ENCODE measurements around the gene UROD.
"Not testable (repeated sequence)": the region's sequence is repeated elsewhere in the genome, so short reads cannot be mapped to it uniquely, and the experiment has no call there.

The UROD gene

DNA sequence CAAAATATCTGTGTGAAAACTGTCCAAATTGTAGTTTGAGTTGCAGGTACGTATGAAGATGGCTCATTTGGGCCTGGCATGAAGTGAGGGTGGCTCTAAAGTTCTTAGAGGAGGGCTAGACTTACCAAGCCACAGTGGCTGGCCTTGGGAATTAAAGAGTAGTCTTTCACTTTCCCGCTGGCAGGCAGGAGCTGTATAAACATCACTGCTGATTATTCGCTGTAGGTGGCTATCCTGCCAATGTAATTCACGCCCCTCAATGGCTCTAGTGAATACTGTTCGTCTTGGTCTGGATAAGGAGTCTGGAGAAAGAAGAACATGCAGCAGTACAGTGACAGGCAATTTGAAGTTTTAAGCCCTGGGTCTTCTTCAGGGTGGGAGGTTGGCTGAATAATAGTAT, 31.0 kb downstream of the UROD start:
- Histone ChIP-seq H3K27me3 (ENCODE audit: control insufficient read depth in 1 of 2, insufficient read depth in 2 of 2, low read length in 2 of 2) (no peaks in the 10 kb centered on the region), H3K4me1 (ENCODE audit: control insufficient read depth, insufficient read depth, low read length) (no peaks in the 10 kb centered on the region), H3K9me3 (ENCODE audit: control insufficient read depth in 2 of 2, low read length in 2 of 2) (no peaks in the 10 kb centered on the region), H3K27ac (ENCODE audit: low read length) (no peak overlapping the region), H3K36me3 (ENCODE audit: control insufficient read depth in 2 of 2, insufficient read depth in 2 of 2, low read length in 2 of 2) (peaks cover 3 to 12% of the 10 kb centered on the region in 2 donors), H3K4me3 (ENCODE audit: low read length in 2 of 2) (no peak overlapping the region), H3K9ac (ENCODE audit: low read length in 2 of 2) (no peak overlapping the region)

DNA sequence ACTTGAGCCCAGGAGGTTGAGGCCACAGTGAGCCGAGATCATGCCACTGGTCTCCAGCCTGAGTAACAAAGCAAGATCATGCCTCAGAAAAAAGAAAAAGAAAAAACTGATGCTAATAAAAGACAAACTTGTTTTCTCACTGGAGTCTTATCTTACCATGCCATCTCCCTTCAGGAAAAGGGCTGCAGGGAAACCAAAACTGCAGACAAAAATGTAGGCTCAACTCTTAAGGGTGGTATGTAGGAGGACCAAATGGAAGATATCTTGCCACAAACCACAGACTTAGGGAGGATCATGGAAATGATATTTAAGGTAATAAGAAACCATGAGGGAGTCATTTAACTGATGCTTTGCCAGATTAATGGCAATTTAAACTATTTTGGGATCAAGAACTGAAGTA, 32.9 kb downstream of the UROD start:
- Histone ChIP-seq H3K27me3 (ENCODE audit: control insufficient read depth in 1 of 2, insufficient read depth in 2 of 2, low read length in 2 of 2) (no peaks in the 10 kb centered on the region), H3K27ac (ENCODE audit: low read length) (no peak overlapping the region), H3K9me3 (ENCODE audit: control insufficient read depth in 2 of 2, low read length in 2 of 2) (no peaks in the 10 kb centered on the region), H3K36me3 (ENCODE audit: control insufficient read depth in 2 of 2, insufficient read depth in 2 of 2, low read length in 2 of 2) (peaks cover 3 to 10% of the 10 kb centered on the region in 2 donors), H3K4me1 (ENCODE audit: control insufficient read depth, insufficient read depth, low read length) (no peaks in the 10 kb centered on the region), H3K9ac (ENCODE audit: low read length in 2 of 2) (no peak overlapping the region), H3K4me3 (ENCODE audit: low read length in 2 of 2) (no peak overlapping the region)

DNA sequence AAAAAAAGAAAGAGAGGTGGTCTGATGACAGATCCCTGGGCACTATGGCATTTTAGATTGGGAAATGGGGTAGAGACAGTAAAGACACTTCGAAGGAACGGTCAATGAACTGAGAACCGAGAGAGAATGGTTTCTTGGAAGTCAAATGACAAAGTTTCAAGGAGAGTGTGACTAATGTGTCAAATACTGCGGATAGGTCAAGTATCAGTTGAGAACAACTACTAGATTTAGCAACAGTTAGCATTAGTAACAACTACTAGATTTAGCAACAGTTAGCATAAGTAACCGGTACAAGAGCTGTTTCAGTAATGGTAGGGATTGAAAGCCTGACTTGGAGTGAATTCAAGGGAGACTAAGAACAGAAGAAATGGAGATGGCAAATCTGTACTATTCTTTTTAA, 35.0 kb downstream of the UROD start:
- Histone ChIP-seq H3K9ac (ENCODE audit: low read length in 2 of 2) (no peak overlapping the region), H3K36me3 (ENCODE audit: control insufficient read depth in 2 of 2, insufficient read depth in 2 of 2, low read length in 2 of 2) (peaks cover 3 to 11% of the 10 kb centered on the region in 2 donors), H3K27me3 (ENCODE audit: control insufficient read depth in 1 of 2, insufficient read depth in 2 of 2, low read length in 2 of 2) (no peaks in the 10 kb centered on the region), H3K4me3 (ENCODE audit: low read length in 2 of 2) (no peak overlapping the region), H3K4me1 (ENCODE audit: control insufficient read depth, insufficient read depth, low read length) (no peaks in the 10 kb centered on the region), H3K9me3 (ENCODE audit: control insufficient read depth in 2 of 2, low read length in 2 of 2) (no peaks in the 10 kb centered on the region), H3K27ac (ENCODE audit: low read length) (no peak overlapping the region)

DNA sequence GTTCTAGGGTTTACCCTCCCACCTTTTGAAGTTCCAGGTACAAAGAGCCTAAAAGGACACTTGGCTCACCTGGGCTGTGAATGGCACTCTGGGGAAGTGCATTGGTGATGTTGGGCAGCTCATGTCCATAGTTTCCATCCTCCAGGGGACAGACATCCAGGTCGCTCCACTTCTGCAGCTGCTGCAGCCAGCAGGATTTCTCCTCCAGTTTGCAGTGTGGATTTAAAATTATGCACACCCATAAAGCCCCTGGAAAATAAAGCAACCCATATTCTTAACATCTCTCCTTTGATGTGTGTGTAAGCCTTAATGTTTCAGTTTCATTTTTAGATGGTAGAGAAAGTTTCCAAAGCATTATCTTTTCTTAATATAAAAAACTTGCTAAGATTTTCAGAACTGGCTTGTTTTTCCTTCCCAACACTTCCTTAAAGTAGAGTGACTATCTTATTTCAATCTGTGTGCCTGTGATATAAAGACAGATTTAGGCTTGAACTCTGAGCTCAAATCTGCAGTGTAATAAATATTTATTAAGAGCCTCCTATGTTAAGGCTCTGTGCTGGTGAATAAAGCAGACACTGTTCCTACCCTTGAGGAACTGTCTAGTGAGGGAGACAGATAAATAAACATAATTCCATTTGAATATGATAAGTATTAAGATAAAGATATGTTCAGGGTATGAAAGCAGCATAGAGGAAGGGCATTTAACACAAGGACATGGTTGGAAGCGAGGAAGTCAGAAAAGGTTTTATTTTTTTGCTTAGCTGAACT, 39.1 kb downstream of the UROD start:
- H3K27ac ChIP-seq (ENCODE audit: low read length), result no peak overlapping the region
- peaks cover 0 to 4% of the 10 kb centered on the region in 2 donors for H3K36me3 ChIP-seq (ENCODE audit: control insufficient read depth in 2 of 2, insufficient read depth in 2 of 2, low read length in 2 of 2)
- H3K27me3 ChIP-seq (ENCODE audit: control insufficient read depth in 1 of 2, insufficient read depth in 2 of 2, low read length in 2 of 2), result no peaks in the 10 kb centered on the region
- H3K4me3 ChIP-seq (ENCODE audit: low read length in 2 of 2), result no peak overlapping the region
- no peak overlapping the region for H3K9ac ChIP-seq (ENCODE audit: low read length in 2 of 2)
- H3K4me1 ChIP-seq (ENCODE audit: control insufficient read depth, insufficient read depth, low read length), result no peaks in the 10 kb centered on the region
- no peaks in the 10 kb centered on the region for H3K9me3 ChIP-seq (ENCODE audit: control insufficient read depth in 2 of 2, low read length in 2 of 2)

DNA sequence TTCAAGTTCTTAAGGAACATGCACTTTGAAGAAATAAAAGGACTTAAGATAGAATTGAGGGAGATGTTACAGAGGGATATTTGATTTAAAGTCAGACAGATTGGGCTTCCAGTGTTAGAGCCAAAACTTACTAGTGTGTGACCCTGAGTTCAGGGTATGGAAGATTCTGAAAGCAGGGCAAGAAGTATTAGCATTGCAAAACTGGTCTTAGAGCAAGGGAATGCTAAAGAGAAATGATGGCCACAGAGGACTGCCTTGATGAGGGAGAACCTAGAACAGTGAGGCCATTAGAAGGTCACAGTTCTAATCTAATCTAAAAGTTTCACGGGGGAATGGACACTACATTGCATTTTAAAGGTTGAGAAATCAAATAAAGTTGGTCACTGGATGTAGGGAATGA, 45.5 kb downstream of the UROD start:
- Histone ChIP-seq H3K4me1 (ENCODE audit: control insufficient read depth, insufficient read depth, low read length) (no peaks in the 10 kb centered on the region), H3K4me3 (ENCODE audit: low read length in 2 of 2) (no peak overlapping the region), H3K9ac (ENCODE audit: low read length in 2 of 2) (no peak overlapping the region), H3K9me3 (ENCODE audit: control insufficient read depth in 2 of 2, low read length in 2 of 2) (no peaks in the 10 kb centered on the region), H3K36me3 (ENCODE audit: control insufficient read depth in 2 of 2, insufficient read depth in 2 of 2, low read length in 2 of 2) (peaks cover 7 to 13% of the 10 kb centered on the region in 2 donors), H3K27me3 (ENCODE audit: control insufficient read depth in 1 of 2, insufficient read depth in 2 of 2, low read length in 2 of 2) (no peaks in the 10 kb centered on the region), H3K27ac (ENCODE audit: low read length) (no peak overlapping the region)

DNA sequence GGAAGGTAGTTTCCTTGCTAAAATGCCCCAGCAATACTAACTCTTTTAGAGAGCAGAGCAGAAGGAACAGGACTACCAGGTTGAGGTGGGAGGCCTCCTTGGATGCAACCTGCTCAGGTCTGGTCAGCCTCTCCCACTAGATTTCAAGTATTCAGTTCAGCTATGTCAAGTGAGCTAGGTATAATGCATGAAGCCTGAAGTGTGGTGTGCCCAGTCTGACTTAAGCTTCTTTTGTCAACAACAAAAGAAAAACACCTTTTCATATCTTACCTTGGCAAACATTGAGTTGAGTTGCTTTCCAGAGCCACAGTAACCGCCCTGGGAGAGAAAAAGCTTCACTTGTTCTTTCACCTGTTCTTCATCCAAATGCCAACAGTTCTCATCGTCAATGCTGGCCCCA, 47.8 kb downstream of the UROD start:
- Histone ChIP-seq H3K4me1 (ENCODE audit: control insufficient read depth, insufficient read depth, low read length) (no peaks in the 10 kb centered on the region), H3K4me3 (ENCODE audit: low read length in 2 of 2) (no peak overlapping the region), H3K27ac (ENCODE audit: low read length) (no peak overlapping the region), H3K27me3 (ENCODE audit: control insufficient read depth in 1 of 2, insufficient read depth in 2 of 2, low read length in 2 of 2) (no peaks in the 10 kb centered on the region), H3K9ac (ENCODE audit: low read length in 2 of 2) (no peak overlapping the region), H3K36me3 (ENCODE audit: control insufficient read depth in 2 of 2, insufficient read depth in 2 of 2, low read length in 2 of 2) (peaks cover 7 to 13% of the 10 kb centered on the region in 2 donors), H3K9me3 (ENCODE audit: control insufficient read depth in 2 of 2, low read length in 2 of 2) (no peaks in the 10 kb centered on the region)

DNA sequence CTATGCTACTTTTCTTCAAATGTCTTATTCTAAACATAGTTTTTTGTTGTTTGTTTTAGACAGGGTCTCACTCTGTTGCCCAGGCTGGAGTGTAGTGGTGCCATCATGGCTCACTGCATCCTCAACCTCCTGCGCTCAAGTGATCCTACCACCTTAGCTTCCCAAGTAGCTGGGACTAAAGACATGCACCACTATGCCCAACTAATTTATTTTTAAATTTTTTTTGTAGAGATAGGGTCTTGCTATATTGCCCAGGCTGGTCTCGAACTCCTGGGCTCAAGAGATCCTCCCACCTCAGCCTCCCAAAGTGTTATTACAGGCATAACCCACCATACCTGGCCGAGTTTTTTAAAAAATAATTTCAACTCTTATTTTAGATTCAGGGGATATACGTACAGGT, 50.4 kb downstream of the UROD start:
- H3K27ac ChIP-seq (ENCODE audit: low read length); H3K4me3 ChIP-seq (ENCODE audit: low read length in 2 of 2); H3K9me3 ChIP-seq (ENCODE audit: control insufficient read depth in 2 of 2, low read length in 2 of 2); H3K4me1 ChIP-seq (ENCODE audit: control insufficient read depth, insufficient read depth, low read length); H3K9ac ChIP-seq (ENCODE audit: low read length in 2 of 2); H3K27me3 ChIP-seq (ENCODE audit: control insufficient read depth in 1 of 2, insufficient read depth in 2 of 2, low read length in 2 of 2): not testable (repeated sequence)
- peaks cover 7 to 10% of the 10 kb centered on the region in 2 donors for H3K36me3 ChIP-seq (ENCODE audit: control insufficient read depth in 2 of 2, insufficient read depth in 2 of 2, low read length in 2 of 2)

DNA sequence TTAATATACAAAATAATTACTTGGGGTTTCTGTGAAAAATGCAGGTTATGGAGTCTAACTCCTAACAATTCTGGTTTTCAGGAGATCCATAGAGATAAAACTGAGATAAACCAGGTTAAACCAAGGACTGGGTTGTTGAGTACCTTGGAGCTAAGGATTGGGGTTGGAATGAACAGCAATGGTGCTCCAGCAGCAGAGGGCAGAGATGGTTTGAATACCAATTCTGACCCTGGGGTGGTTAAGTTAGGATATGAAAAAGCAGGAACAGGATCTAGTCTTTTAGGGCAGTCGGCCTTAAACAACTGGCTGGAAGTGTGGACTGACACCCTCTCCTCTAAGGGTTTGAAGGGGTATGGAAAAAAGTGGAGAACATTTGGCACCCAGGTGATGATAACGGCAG, 53.0 kb downstream of the UROD start:
- H3K4me1 ChIP-seq (ENCODE audit: control insufficient read depth, insufficient read depth, low read length), result no peaks in the 10 kb centered on the region
- H3K27me3 ChIP-seq (ENCODE audit: control insufficient read depth in 1 of 2, insufficient read depth in 2 of 2, low read length in 2 of 2), result no peaks in the 10 kb centered on the region
- no peak overlapping the region for H3K4me3 ChIP-seq (ENCODE audit: low read length in 2 of 2)
- H3K36me3 ChIP-seq (ENCODE audit: control insufficient read depth in 2 of 2, insufficient read depth in 2 of 2, low read length in 2 of 2), result no peaks in the 10 kb centered on the region
- H3K27ac ChIP-seq (ENCODE audit: low read length), result no peak overlapping the region
- H3K9ac ChIP-seq (ENCODE audit: low read length in 2 of 2), result no peak overlapping the region
- no peaks in the 10 kb centered on the region for H3K9me3 ChIP-seq (ENCODE audit: control insufficient read depth in 2 of 2, low read length in 2 of 2)

All from stomach smooth muscle (tissue), 2 donors.